ENCODE data around the gene TMCO5A. TPM values are rescaled to one million over a fixed set of nuclear protein-coding genes. Genes with fewer than 3 reads are reported as not detected.
"Not testable (repeated sequence)": the region's sequence is repeated elsewhere in the genome, so short reads cannot be mapped to it uniquely, and the experiment has no call there.

Gene TMCO5A
- not detected in 2 replicates for total RNA-seq (2014; rRNA removed; shearing (Covaris generic))

GRCh38 chr15:37934340-37934739, at the start of gene TMCO5A:
TSS of gene TMCO5A (plus strand) at chr15:37934640. CDS start at chr15:37936324, 1,684 bp downstream.
- DNase-seq (ENCODE audit: low spot score) = no peak

- DNase-seq (ENCODE audit: low spot score) = no peak
These were observed 48.8 kb upstream of the TMCO5A start for GRCh38 chr15:37885651-37886050.

- no peak for DNase-seq (ENCODE audit: low spot score)
These were observed 46.1 kb upstream of the TMCO5A start for GRCh38 chr15:37888356-37888755.

- peak; percentile 55 for DNase-seq (ENCODE audit: low spot score)
These were observed 42.6 kb upstream of the TMCO5A start for GRCh38 chr15:37891766-37892368.

GRCh38 chr15:37893309-37893708, 41.1 kb upstream of the TMCO5A start:
- no peak for DNase-seq (ENCODE audit: low spot score)

GRCh38 chr15:37898362-37898761, 36.1 kb upstream of the TMCO5A start:
- no peak for DNase-seq (ENCODE audit: low spot score)

- peak; percentile 33 for DNase-seq (ENCODE audit: low spot score)
These were observed 33.9 kb upstream of the TMCO5A start for GRCh38 chr15:37900326-37901221.

- DNase-seq (ENCODE audit: low spot score) = peak; percentile 59
These were observed 32.3 kb upstream of the TMCO5A start for GRCh38 chr15:37902126-37902525.

GRCh38 chr15:37903919-37904625, 30.4 kb upstream of the TMCO5A start:
- no peak for DNase-seq (ENCODE audit: low spot score)

- peak; percentile 66 for DNase-seq (ENCODE audit: low spot score)
These were observed 27.3 kb upstream of the TMCO5A start for GRCh38 chr15:37907136-37907535.

GRCh38 chr15:37921527-37922385, 12.7 kb upstream of the TMCO5A start:
- DNase-seq (ENCODE audit: low spot score) = no peak

GRCh38 chr15:37926136-37926535, 8.3 kb upstream of the TMCO5A start:
- DNase-seq (ENCODE audit: low spot score) = no peak

- DNase-seq (ENCODE audit: low spot score) = no peak
These were observed 5.2 kb upstream of the TMCO5A start for GRCh38 chr15:37929238-37929637.

- no peak for DNase-seq (ENCODE audit: low spot score)
These were observed 3.1 kb upstream of the TMCO5A start for GRCh38 chr15:37931321-37931720.

GRCh38 chr15:37931868-37932267, 2.6 kb upstream of the TMCO5A start:
- DNase-seq (ENCODE audit: low spot score) = no peak

- DNase-seq (ENCODE audit: low spot score) = no peak
These were observed 1.9 kb upstream of the TMCO5A start for GRCh38 chr15:37932549-37932948.

- no peak for DNase-seq (ENCODE audit: low spot score)
These were observed 774 bp upstream of the TMCO5A start for GRCh38 chr15:37933666-37934065.

GRCh38 chr15:37940876-37941275, 6.4 kb downstream of the TMCO5A start:
- no peak for DNase-seq (ENCODE audit: low spot score)

GRCh38 chr15:37941779-37942178, 7.3 kb downstream of the TMCO5A start:
- no peak for DNase-seq (ENCODE audit: low spot score)

- no peak for DNase-seq (ENCODE audit: low spot score)
These were observed 17.6 kb downstream of the TMCO5A start for GRCh38 chr15:37951999-37952398.

GRCh38 chr15:37960742-37961141, 26.3 kb downstream of the TMCO5A start:
- not testable (repeated sequence) for DNase-seq (ENCODE audit: low spot score)
